ENCODE results near the gene NRG3. TPM values are rescaled to one million over a fixed set of nuclear protein-coding genes. Genes with fewer than 3 reads are reported as not detected.

The NRG3 gene
- total RNA-seq, 2 donors from 2014 or later: 0.41 TPM; not detected in 1

- DNase-seq (ENCODE audit: low spot score) (no peak), ATAC-seq (ENCODE audit: insufficient number of reproducible peaks, low FRiP score, low read depth) (no peak)
- no peak overlapping the region for H3K27ac ChIP-seq
- no peaks in the 10 kb centered on the region for H3K4me1 ChIP-seq (ENCODE audit: control insufficient read depth in 1 of 2, low read depth in 2 of 2)
- no peak overlapping the region for H3K4me3 ChIP-seq
- no peaks in the 10 kb centered on the region for H3K9me3 ChIP-seq
- H3K36me3 ChIP-seq: no peaks in the 10 kb centered on the region
- H3K27me3 ChIP-seq (replicated peaks; ENCODE audit: insufficient read depth): no peaks in the 10 kb centered on the region
- TF ChIP-seq CTCF (IDR thresholded peaks at IDR 0.05): no peak
Measured at GRCh38 chr10:82075605-82076004, 200.6 kb downstream of the NRG3 start.

- Histone ChIP-seq H3K27me3 (replicated peaks; ENCODE audit: insufficient read depth) (no peaks in the 10 kb centered on the region), H3K4me1 (ENCODE audit: control insufficient read depth in 1 of 2, low read depth in 2 of 2) (no peaks in the 10 kb centered on the region), H3K36me3 (no peaks in the 10 kb centered on the region), H3K4me3 (no peak overlapping the region), H3K27ac (no peak overlapping the region), H3K9me3 (no peaks in the 10 kb centered on the region)
- TF ChIP-seq CTCF (IDR thresholded peaks at IDR 0.05): no peak
- no peak for DNase-seq (ENCODE audit: low spot score)
- ATAC-seq (ENCODE audit: insufficient number of reproducible peaks, low FRiP score, low read depth): no peak
Measured at GRCh38 chr10:82084496-82084895, 209.5 kb downstream of the NRG3 start.

- no peak for TF ChIP-seq CTCF (IDR thresholded peaks at IDR 0.05)
Measured at GRCh38 chr10:82084904-82085303, 209.9 kb downstream of the NRG3 start.

GRCh38 chr10:82089327-82089726 is 214.3 kb downstream of the NRG3 start:
- no peaks in the 10 kb centered on the region for H3K36me3 ChIP-seq

More at GRCh38 chr10:82084904-82085303, 209.9 kb downstream of the NRG3 start:
- no peak overlapping the region for H3K4me3 ChIP-seq
- no peaks in the 10 kb centered on the region for H3K27me3 ChIP-seq (replicated peaks; ENCODE audit: insufficient read depth)
- H3K27ac ChIP-seq: no peak overlapping the region
- no peaks in the 10 kb centered on the region for H3K36me3 ChIP-seq
- H3K4me1 ChIP-seq (ENCODE audit: control insufficient read depth in 1 of 2, low read depth in 2 of 2): no peaks in the 10 kb centered on the region
- no peak for ATAC-seq (ENCODE audit: insufficient number of reproducible peaks, low FRiP score, low read depth)
- DNase-seq (ENCODE audit: low spot score): no peak
- no peaks in the 10 kb centered on the region for H3K9me3 ChIP-seq

GRCh38 chr10:82091413-82091812 is 216.4 kb downstream of the NRG3 start:
- H3K36me3 ChIP-seq: no peaks in the 10 kb centered on the region
- no peak for ATAC-seq (ENCODE audit: insufficient number of reproducible peaks, low FRiP score, low read depth)
- no peaks in the 10 kb centered on the region for H3K4me1 ChIP-seq (ENCODE audit: control insufficient read depth in 1 of 2, low read depth in 2 of 2)
- no peak overlapping the region for H3K27ac ChIP-seq
- DNase-seq (ENCODE audit: low spot score): no peak
- no peak overlapping the region for H3K4me3 ChIP-seq
- H3K27me3 ChIP-seq (replicated peaks; ENCODE audit: insufficient read depth): no peaks in the 10 kb centered on the region
- TF ChIP-seq CTCF (IDR thresholded peaks at IDR 0.05): no peak
- H3K9me3 ChIP-seq: no peaks in the 10 kb centered on the region

More at GRCh38 chr10:82089327-82089726, 214.3 kb downstream of the NRG3 start:
- Histone ChIP-seq H3K4me3 (no peak overlapping the region), H3K9me3 (no peaks in the 10 kb centered on the region), H3K4me1 (ENCODE audit: control insufficient read depth in 1 of 2, low read depth in 2 of 2) (no peaks in the 10 kb centered on the region), H3K27ac (no peak overlapping the region), H3K27me3 (replicated peaks; ENCODE audit: insufficient read depth) (no peaks in the 10 kb centered on the region)
- ATAC-seq (ENCODE audit: insufficient number of reproducible peaks, low FRiP score, low read depth) (no peak), DNase-seq (ENCODE audit: low spot score) (no peak)
- TF ChIP-seq CTCF (IDR thresholded peaks at IDR 0.05): no peak

All from thoracic aorta (tissue), 2 donors.